Right lobe of liver (tissue), 4 donors: ENCODE data around the gene DCAF5.

Experiments used
- POLR2A ChIP-seq: fragments of 450-650 bp; IDR thresholded peaks from one replicate; pipeline ENCODE4 v1.6.1; 2017; ENCODE audit warnings: antibody characterized with exemption, mild to moderate bottlenecking
- TF ChIP-seq, protein P1 (sequence below), 4 donors: fragments of 200-600 bp in 3 of 4; fragments of 450-650 bp in 1 of 4; IDR thresholded peaks; one replicate each; pipeline versions ENCODE4 v1.5.1 to v1.8.0; 2016 to 2022; ENCODE audit warnings: antibody characterized with exemption in 4 of 4, mild to moderate bottlenecking in 2 of 4
- donor health status: DM: no; HTN: no; CAD: no.
- donor health status: DM: no; HTN: no; CAD: no.
- donor health status: DM: no; HTN: yes; CAD: no.

DNA sequence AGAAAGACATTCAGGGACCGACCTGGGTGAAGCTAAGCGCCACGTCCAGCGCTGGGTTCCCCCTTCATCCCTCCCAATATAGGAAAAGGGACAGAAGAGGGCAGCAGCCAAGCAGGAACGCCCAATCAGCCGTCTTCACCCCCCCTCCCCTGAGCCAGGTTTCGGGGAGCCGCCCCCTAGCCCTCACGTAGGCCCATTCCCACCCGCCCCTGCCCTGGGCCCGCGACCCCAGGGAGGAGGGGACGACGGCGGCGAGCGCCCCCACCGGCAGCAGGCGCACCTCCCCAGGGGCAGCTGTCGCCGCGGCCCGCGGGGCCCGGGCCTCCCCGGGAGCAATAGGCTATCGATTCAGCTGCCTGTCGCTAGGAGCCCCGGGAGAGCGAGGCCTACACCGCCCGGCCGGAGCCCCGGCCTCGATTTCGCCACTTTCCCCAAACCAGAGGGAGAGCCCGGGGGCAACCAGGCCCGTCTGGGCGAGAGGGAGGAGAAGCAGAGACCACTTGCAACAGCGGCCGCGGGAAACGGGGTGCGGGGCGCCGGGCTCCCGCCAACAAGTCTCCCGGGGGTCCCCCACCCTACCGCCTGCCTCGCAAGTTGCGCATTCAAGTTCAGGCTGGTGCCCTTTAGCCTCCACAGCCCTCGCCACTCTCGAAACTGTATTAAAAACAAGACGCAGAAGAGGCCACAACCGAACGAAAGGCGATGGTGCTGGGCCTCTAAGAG, 1.3 kb downstream of the DCAF5 start:
- TF ChIP-seq, protein P1, sequence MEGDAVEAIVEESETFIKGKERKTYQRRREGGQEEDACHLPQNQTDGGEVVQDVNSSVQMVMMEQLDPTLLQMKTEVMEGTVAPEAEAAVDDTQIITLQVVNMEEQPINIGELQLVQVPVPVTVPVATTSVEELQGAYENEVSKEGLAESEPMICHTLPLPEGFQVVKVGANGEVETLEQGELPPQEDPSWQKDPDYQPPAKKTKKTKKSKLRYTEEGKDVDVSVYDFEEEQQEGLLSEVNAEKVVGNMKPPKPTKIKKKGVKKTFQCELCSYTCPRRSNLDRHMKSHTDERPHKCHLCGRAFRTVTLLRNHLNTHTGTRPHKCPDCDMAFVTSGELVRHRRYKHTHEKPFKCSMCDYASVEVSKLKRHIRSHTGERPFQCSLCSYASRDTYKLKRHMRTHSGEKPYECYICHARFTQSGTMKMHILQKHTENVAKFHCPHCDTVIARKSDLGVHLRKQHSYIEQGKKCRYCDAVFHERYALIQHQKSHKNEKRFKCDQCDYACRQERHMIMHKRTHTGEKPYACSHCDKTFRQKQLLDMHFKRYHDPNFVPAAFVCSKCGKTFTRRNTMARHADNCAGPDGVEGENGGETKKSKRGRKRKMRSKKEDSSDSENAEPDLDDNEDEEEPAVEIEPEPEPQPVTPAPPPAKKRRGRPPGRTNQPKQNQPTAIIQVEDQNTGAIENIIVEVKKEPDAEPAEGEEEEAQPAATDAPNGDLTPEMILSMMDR (IDR thresholded peaks at IDR 0.05) = peak in 3 of 4 donors; percentile 46 to 51 (median 49)
- TF ChIP-seq POLR2A = no peak
